GM12892 (cell line): ENCODE measurements around the gene SBSN.

Experiments
- POLR2A ChIP-seq: IDR thresholded peaks from 2 replicates; pipeline ENCODE4 v1.6.1; 2011; ENCODE audit warnings: low read depth, low read length, control low read depth
- POLR2AphosphoS5 ChIP-seq: IDR thresholded peaks from 2 replicates; pipeline ENCODE4 v1.6.1; 2011; ENCODE audit warnings: low read depth, low read length, control low read depth

GRCh38 chr19:35546532-35546931, 18.4 kb upstream of the SBSN start:
- no peak for TF ChIP-seq POLR2A
- no peak for TF ChIP-seq POLR2AphosphoS5
